ENCODE data around the gene VWF.
"Not testable (repeated sequence)": the region's sequence is repeated elsewhere in the genome, so short reads cannot be mapped to it uniquely, and the experiment has no call there.

The VWF gene

GRCh38 chr12:6143303-6143675 is 18.8 kb upstream of the VWF start:
- no peak for DNase-seq

- not testable (repeated sequence) for DNase-seq
Observed at GRCh38 chr12:6142368-6143302, 18.2 kb upstream of the VWF start.

DNA sequence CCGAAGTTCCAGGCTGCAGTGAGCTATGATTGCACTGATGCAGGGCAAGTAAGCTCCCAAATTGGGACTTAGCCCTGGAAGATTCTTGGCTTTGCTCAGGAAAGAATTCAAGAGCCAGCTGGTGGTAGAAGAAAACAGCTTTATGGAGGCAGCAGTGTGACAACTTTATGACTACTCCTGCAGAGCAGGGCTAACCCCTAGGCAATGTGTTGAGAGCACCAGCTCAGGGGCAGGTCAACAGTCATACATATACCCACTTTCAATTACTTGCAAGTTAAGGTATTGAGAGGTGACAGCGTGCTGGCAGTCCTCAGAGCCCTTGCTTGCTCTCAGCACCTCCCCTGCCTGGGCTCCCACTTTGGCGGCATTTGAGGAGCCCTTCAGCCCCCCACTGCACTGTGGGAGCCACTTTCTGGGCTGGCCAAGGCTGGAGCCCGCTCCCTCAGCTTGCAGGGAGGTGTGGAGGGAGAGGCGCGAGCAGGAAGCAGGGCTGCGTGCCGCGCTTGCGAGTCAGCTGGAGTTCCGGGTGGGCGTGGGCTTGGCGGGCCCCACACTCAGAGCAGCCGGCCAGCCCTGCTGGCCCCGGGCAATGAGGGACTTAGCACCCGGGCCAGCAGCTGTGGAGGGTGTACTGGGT is 17.4 kb upstream of the VWF start:
- DNase-seq = not testable (repeated sequence)

- no peak for DNase-seq
Observed at GRCh38 chr12:6140651-6141447, 16.4 kb upstream of the VWF start.

DNA sequence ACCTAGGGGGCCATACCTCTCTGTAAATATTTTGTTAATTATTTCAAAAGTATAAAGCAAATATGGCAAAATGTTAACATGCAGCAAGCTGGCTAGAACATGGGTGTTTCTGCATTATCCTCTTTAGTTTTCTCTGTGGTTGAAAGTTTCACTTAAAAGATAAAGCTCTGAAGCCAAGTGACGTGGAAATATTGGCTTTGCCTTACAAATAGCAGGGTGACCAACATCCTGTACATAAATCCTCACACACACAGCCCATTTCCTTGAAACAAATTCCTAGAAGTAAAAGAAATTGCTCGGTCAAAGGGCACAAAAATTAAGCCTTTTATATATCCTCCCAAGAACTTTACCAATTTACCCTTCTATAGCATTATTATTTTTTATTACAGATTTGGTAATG is 10.6 kb upstream of the VWF start:
- DNase-seq = no peak

- no peak for DNase-seq
Observed at GRCh38 chr12:6133642-6134041, 9.2 kb upstream of the VWF start.

- no peak for DNase-seq
Observed at GRCh38 chr12:6132496-6132895, 8.0 kb upstream of the VWF start.

- DNase-seq = no peak
Observed at GRCh38 chr12:6125310-6125608, 789 bp upstream of the VWF start.

DNA sequence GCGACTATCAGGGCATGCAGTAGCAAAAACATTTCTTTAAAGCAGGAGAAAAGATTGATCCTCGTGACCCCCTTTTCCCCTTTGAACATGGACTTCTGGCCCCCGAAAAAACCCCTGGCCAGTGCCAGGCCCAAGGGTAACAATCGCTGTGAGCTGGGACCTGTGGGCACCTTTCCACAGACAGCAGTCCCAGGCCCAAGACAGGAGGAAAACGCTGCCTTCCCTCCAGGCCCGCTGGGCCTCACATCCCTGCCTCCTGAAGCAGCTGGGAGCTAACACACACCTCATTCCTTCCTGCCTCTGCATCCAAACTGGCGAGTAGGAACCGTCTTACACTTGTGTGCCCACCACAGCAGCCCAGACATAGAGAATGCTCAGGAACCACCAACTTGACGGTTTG is 1.2 kb downstream of the VWF start:
- no peak for DNase-seq

DNA sequence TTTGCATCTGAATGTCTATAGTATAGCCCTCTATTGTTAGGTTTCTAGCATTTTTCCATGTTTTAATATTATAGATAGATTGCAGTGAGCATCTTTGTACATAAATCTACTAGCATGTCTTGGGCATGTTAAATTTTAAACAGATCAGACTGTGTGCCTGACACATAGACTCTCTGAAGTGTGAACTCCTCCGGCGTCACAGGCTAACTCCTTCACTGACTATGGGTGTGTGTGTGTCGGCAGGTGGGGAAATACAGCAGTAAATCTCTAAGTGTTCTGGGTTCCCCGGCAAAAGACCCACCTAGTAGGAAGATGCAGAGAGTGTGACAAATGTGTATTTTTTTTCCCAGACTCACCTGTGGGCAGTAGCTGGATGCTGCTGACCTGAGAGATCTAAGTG is 2.3 kb downstream of the VWF start:
- no peak for DNase-seq

DNA sequence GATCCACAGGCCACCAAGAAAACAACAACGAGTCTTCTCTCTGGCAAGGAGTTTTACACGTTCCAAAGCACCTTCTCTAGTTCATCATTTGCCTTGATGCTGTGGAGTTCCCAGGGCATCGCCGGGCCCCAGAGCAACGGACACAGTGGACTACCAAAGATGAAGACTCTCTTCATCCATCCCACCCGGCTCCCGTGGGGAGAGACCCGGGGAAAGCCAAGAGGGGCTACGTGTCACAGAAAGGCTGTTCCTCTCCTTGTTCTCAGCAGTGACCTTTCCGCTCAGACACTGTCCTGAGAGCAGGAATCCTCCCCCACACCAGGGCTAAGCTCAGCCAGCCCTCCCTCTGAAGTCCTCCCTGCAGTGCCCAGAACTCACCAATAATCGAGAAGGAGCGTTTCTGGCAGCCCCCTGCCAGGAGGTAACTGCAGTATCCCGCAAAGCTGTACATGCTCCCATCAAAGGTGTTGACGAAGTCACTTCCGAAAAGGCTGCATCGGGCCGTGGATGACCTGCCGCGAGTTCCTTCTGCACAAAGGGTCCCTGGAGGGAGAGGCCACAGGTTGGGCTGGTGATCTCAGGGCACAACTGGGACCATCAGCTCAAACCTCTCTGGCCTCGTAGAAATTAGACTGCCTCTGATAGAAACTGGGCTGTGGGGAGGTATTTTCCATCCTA is 3.5 kb downstream of the VWF start:
- DNase-seq = no peak

- DNase-seq = no peak
Observed at GRCh38 chr12:6118891-6119568, 5.4 kb downstream of the VWF start.

GRCh38 chr12:6116471-6117021 is 7.9 kb downstream of the VWF start:
- DNase-seq = no peak

GRCh38 chr12:6115389-6115788 is 9.1 kb downstream of the VWF start:
- no peak for DNase-seq

GRCh38 chr12:6114476-6114870 is 10.0 kb downstream of the VWF start:
- no peak for DNase-seq

DNA sequence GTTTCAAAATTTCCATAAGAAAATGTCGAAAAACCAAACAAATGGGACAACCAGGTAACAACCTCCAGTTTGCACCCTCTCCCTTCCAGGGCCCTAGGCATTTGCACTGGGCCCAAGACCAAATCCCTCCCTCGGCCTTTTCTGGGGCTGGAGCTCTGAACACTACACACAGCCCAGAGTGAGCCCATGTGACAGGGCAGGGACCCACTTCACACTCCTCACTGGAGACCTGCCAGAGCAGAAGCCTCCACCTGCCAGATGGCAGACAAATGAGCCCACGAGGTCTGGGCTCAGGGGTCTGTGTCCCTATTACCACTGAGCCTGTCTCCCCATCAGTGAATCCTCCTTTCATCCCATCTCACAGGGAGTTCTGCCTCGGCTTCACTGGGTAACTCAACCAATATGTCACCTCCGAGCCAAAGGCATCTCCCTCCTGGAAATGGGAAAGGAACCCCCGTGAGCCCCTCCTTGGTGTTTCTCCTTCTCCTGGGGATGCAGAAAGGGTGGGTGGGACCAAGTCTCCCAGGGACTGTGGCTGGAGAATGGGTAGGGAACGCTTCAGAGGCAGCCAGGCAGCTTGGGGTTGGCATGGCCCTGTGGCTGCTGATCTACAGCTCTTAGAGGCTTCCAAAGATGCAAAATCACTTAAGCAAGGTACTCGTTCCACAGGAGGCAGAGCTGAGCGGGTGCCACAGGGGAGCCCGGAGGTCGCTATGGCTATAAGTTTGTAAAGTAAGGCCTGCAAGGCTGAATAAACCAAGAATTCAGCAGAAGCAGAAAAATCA is 10.6 kb downstream of the VWF start:
- no peak for DNase-seq

- DNase-seq = no peak
Observed at GRCh38 chr12:6112004-6112403, 12.5 kb downstream of the VWF start.

DNA sequence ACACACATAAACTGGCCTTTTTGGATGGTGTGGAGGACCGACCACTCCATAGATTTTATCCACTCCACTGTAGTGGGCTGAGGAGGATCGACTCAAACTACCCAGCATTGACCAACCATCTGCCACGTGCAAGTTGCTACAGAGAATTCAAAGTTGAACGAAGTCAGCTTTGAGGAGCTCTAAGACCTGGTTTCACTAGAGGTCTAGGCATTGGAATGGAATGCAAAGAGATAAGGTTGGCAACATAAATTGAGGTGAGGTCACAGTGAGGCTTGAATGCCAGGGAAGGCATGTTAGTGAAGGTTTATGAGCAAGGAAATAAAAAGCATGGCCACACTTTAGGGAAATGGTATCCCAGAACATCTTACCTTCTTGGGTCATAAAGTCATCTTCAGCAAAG is 14.5 kb downstream of the VWF start:
- DNase-seq = no peak

GRCh38 chr12:6106218-6106617 is 18.3 kb downstream of the VWF start:
- DNase-seq = no peak

- no peak for DNase-seq
Observed at GRCh38 chr12:6104842-6105241, 19.6 kb downstream of the VWF start.

DNA sequence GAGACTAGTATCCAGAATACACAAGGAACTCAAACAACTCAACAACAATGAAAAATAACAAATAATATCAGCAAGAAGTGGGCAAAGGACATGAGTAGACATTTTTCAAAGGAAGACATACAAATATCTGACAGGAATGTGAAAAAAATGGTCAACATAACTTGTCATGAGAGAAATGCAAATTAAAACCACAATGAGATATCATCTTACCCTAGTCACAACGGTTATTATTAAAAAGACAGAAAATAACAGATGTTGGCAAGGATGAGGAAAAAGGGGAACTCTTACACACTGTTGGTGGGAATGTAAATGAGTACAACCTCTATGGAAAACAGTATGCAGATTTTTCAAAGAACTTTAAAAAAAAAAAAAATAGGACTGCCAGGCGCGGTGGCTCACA is 20.4 kb downstream of the VWF start:
- DNase-seq = no peak

DNA sequence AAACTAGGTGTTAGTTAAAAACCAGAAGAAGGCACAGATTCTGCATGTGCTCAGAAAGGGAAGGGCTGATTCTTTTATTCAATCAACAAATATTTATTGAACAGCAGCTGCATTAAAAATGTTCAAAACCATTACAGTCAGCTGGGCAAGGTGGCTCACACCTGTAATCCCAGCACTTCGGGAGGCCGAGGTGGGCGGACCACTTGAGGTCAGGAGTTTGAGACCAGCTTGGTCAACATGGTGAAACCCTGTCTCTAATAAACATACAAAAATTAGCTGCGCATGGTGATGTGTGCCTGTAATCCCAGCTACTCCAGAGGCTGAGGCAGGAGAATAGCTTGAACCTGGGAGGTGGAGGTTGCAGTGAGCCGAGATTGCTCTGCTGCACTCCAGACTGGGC is 22.4 kb downstream of the VWF start:
- DNase-seq = not testable (repeated sequence)
